ENCODE measurements around the gene BRWD1.

Gene BRWD1

DNA sequence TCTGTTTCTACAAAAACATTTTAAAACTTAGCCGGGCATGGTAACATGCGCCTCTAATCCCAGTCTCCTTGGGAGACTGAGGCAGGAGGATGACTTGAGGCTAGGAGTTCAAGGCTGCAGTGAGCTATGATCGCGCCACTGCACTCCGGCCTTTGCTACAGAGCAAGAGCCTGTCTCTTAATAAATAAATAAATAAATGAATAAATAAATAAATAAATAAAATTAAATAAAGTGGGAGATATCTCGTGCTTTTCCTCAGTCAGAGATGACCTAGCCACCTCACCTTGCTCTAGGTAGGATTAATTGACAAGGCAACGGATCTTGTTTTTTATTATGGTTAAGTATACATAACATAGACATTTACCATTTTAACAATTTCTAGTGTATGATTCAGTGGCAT, 14.3 kb upstream of the BRWD1 start:
- DNase-seq = no peak

DNA sequence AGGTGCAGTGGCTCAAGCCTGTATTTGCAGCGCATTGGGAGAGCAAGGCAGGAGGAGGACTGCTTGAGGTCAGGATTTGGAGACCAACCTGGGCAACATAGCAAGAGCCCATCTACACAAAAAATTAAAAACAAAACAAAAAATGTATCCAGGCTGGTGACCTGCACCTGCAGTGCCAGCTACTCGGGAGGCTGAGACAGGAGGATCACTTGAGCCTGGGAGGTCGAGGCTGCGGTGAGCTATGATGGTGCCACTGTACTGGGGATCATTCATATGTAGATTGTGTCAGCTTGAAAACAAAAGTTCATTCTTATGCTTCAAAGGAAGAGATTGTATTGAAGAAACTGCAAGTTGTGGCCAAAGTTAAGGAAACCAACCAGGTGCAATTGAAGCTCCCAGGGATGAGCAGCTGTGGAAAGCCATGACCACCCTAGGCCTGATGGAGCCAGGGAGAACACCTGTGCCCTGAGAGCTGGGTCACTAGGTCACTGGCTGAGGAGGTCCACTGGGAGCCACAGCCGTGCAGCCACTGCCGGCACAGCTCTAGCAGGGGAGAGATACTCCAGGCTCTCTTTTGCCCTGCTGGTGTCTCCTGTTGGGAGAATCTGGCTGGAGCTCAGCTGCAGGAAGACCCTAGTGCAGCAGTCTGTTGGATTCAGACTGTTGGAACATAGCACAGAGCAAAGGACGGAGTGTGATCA, 13.3 kb upstream of the BRWD1 start:
- DNase-seq = no peak

DNA sequence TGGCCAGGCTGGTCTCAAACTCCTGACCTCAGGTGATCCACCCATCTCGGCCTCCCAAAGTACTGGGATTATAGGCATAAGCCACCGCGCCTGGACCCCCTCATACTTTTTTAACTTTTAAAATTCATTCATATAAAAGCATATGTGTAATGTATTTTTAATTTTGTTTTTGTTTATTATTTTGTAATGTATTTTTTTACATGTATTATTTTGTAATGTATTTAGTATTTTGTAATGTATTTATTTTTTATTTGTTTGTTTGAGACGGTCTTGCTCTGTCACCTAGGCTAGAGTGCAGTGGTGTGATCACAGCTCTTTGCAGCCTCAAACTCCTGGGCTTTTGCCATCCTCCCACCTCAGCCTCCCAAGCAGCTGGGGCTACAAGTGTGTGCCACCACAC, 12.0 kb upstream of the BRWD1 start:
- DNase-seq = no peak

DNA sequence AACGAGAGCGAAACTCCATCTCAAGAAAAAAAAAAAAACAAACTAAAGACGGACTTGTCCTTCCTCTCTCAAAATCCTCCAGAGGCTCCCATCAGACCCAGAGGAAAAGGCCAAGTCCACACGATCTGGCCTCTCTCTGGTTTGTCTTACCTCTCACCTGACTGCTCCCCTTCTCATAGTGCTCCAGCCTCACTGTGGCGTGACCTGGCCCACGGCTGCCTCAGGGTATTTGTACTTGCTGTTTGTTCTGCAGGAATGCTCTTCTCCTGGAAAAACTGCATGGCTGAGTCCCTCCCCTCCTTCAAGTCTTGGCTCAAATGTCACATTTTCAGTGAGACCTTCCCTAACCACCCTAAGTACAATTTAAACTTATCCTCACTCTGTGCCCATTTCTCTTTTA, 8.0 kb upstream of the BRWD1 start:
- DNase-seq = no peak

DNA sequence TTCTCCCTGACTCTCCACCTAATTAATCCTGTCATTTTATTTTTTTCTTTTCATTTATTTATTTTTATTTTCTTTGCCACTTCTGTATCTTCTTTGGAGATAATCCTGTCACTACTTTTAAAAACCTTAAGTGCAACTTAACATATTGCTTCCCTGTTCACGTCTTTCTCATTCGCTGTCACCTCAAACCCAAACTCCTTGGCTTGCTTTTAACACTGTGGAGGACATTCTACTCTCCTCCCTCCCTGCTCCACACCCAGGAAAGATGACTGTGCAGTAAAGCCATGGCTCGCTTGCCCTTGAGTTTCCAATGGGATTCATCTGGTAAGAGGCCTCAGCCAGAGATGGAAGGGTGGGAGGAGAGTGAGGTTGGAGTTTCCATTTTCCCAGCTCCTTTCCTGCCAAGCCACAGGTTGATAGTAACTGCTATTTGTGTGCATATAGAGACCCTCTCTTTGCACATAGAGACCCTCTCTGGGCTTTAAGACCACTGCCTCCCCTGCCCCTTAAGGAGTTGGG, 6.4 kb upstream of the BRWD1 start:
- no peak for DNase-seq

GRCh38 chr21:39319251-39319756, 5.9 kb upstream of the BRWD1 start:
- peak; percentile 18 for DNase-seq

DNA sequence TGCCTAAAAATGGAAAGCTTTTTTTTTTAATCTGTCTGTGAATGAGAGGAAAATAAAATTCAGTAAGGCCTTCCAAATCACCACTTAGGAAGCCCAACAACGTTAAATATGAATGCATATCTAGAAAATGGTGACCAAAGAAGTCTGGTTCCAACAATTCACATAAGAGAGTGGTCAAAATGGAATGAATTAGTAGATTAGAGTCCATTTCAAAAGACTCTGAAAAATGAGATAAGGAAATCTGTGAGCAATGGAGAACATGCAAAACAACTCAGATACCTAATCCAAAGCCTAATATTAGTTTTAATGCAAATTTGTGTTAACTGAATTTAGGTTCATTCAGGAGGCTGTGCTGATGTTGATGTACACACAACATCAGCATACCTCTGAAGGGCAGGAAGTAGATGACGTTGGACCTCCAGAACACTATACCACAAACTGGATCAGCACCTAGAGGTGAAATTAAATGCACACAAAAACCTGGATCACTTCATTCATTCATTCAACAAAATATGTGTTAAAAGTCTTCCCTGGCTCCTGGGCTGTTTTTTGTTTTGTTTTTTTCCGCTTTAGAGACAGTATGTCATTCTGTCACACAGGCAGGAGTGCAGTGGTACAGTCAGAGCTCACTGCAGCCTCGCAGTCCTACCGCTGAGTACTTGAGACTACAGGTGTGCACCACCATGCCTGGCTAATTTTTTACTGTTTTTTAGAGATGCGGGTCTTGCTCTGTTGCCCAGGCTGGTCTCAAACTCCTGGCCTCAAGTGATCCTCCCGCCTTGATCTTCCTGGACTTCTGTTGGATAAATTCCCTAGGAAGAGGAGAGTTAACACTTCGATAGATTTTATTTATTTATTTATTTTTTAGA, 4.9 kb upstream of the BRWD1 start:
- DNase-seq = no peak

DNA sequence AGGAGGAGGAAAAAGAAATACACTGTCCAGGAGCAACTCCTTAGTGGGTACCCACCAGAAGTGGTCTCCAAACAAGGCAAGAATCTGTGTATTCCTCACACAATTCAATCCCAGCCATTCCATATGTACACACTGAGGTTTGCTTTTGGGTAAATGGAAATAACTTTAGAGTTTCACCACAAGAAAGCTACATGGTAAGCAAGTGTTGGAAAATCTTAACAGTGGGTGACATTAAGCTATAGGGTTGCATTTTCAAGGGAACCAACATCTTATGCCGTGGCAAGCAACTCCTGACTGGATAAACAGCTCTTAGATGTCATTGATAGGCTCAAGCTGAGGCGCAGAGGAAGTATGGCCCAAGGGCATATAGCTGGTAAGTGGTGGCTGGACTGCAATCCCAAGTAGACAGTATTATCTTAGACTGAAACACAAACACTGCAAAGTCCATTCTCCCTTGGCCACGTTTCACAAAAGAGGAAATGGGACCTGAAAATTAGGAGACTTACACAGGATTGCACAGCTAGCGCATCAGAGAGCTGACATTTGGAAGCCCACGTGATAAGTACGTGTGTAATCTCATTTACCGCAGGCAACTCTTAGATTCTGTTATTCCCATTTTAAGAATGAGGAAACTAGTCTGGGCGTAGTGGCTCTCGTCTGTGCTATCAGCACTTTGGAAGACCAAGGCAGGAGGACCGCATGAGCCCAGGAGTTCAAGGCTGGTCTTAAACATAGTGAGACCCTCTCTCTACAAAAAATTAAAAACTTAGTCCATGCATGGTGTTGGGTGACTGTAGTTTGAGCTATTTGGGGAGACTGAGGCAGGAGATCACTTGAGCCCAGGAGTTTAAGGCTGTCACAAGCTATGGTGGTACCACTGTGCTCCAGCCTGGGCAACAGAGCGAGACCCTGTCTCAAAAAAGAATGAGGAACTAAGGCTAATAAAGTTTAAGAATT, 4.0 kb upstream of the BRWD1 start:
- DNase-seq = no peak

GRCh38 chr21:39316729-39317128, 3.3 kb upstream of the BRWD1 start:
- no peak for DNase-seq

DNA sequence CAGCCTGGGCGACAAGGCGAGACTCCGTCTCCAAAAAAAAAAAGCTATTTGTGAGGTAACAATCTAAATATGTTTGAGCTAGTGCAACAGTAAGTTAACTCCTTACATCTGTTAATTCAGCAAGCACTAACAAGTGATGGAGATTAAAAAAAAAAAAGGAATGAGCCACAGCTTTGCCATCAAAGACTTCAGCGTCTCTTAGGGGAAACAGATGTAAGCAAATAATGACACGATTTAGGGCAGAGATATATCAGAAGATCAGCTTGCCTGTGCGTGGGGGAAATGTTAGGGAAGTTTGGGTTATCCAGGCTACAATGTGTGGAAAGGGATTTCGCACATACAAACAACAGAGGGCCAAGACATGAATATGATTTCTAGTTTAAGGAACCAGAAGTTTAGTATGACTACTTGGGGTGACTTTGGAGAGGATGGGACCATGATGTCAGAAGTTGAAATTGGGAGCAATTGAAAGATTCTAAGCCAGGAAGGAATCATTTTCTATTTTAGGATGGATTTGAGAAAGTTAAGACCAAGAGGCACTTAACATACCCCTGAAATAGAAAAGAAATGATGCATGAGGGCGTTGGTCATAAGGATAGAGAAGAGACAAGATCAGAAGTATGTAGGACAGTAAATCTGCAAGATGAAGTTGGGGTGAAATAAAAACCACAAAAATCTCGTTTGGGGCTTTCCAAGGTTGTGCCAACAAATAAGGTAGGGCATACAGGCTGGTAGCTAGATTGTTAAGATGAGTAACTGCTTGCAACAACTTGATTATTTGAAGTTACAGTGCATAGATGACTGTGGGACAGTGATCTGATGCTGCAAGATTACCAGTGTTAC, 2.4 kb upstream of the BRWD1 start:
- DNase-seq = no peak

DNA sequence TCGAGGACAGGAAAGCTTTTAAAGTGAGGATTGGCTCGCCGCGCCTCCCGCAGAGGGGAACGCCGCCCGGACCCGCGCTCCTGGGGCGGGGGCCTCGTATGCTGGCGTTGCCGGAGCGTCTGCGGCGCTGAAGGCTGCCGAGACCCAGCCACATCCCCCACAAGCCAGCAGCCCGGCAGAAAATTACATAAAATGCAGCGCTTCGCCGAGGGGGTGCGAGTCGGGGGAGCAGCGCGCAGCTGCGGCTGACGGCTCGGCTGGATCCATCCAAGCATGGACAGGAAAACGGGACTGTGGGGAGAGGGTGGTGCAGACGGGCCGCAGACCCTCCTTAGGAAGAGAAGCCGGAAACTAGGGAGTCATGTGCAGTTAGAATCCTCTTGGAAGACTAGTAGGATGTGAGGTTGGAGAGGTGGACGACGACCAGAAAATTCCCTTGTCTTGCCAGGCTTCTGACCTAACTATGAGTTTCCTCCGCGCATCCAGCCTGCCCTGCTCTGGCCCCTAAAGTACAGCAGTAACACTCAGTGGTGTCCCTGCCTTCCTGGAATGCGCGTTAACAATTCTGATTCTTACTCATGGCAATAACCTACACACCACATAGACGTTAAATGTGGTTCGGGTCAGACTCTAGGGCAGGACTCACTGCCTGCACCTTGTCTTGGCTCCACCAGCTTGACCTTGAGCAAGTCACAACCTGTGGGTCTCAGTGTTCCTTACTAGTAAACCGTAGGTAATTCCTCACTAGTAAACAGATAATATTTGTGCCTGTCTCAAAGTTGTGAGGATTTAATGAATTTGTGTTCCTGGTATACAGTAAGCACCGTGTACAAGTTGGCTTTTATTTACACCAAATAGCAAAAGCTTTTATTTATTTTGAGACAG, 953 bp upstream of the BRWD1 start:
- DNase-seq = peak; percentile 65

GRCh38 chr21:39313042-39313570, 326 bp downstream of the BRWD1 start:
- no peak for DNase-seq

DNA sequence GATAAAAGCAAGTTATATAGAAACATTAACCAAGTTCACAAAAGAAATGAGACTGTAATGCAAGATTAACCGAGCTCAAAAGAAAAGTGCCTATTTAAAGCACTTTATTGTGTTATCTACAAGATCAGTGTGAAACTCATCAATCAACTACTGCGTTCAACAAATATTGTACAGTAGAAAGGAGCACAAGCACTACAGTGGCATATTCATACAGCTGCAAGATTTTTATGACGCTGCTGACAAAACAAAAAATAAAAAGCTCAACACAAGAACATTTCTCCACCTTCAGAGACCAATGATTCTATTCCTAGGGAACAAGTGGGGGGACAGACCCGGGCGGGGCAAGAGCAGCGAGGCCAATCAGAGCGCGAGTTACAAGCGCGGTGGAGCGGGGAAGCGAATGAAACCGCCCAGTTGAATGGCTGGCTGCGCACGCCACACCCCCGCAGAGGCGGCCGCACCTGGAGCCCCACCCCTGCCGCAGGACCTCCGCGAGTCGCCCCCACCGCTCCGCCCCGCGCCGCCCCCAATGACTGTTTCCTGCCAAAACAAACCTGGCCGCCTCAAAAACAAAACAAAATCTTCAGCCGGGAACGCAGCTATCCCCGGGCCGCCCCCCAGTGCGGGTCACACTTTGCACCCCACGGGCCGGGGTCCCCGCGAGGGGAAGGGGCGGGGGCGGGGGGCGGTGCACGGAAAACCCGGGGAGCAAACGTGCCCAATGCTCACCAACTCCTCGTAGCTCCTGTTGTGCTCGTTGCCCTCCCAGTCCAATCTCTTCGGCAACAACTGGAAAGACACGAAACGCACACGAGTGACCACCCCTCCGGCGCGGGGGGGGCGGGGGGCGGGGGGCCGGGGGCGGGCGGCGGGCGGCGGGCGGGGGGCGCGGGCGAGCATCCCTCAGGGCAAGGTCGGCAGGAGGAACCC, 1.1 kb downstream of the BRWD1 start:
- peak; percentile 88 for DNase-seq

GRCh38 chr21:39311164-39311563, 2.3 kb downstream of the BRWD1 start:
- DNase-seq = no peak

DNA sequence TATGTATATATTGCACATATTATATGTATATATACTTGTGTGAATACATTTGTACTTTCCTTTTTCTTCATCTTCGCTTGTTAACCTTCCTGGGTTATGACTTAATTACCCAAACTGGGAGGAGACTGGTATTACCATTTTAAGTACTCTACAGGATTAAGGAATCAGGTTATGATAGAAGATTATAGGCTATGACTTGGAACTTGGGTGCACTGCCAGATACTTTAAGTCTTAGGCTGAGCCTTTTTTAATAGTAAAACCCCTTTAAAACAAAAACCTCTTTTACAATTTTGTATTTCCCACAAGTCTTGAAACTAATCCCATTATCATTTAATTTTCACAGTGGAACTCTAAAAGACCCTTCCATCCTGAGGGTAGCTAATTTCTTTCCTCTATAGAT, 6.0 kb downstream of the BRWD1 start:
- no peak for DNase-seq

DNA sequence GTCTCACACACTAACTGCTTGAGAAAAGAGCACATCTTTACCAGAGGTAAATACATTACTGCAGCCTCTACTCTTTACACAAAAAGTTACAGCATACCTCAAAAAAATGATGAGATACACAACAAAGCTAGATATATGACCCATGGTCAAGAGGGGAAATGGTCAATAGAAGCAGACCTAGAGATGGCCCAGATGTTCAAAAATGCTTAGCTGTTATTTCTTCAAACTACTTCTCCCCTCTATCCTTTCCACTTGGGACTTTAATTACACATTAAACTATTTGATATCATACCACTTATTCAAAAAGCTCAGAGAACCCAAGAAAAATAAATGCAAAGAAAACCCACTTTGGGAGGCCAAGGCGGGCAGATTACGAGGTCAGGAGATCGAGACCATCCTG, 12.8 kb downstream of the BRWD1 start:
- no peak for DNase-seq

DNA sequence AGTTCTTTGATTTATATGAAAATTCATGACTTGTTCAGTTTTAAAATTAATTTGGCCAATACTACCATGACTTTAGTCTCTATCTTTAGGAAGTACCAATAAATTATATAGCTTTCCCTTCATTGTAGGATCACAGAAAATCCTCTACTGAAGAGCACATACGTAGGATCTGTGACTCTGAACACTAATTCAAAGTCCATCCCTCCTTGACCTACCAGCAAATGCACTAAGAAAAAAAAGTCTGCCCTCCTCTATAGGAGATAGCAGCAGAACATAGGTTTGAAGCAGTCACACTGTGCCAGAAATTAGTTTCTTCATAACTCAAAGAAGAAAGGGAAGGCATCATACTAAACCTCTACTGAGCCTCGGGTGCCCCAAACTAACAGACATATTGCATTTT, 16.5 kb downstream of the BRWD1 start:
- DNase-seq = no peak

GRCh38 chr21:39288987-39289386, 24.4 kb downstream of the BRWD1 start:
- no peak for DNase-seq

DNA sequence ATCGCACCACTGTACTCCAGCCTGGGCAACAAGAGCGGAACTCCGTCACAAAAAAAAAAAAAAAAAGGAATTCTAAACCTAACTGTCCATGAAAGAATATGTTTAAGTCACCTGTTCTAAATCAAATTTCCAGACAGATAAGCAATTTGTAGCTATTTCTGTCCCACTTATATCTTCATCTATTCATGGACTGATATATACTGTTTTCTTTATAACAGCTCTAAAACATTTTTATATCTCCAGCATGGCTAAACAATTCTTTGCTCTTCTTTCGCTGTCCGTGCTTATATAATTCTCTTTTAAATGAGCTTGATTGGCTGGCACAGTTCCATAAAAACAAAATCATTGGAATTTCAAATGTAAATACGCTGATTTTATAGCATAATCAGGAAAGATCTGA, 30.5 kb downstream of the BRWD1 start:
- no peak for DNase-seq
